Breast epithelium (tissue), 3 donors: ENCODE results near the gene PRPF18.

Experiments used
- CTCF ChIP-seq, 3 donors: fragments of 450-650 bp; IDR thresholded peaks; one replicate each; pipeline ENCODE4 v1.5.1; 2016 to 2017; ENCODE audit warnings: antibody characterized with exemption in 3 of 3, mild to moderate bottlenecking in 3 of 3, moderate library complexity in 3 of 3
- POLR2A ChIP-seq: fragments of 450-650 bp; IDR thresholded peaks from one replicate; pipeline ENCODE4 v1.6.1; 2016; ENCODE audit warnings: antibody characterized with exemption, mild to moderate bottlenecking, moderate library complexity
- POLR2AphosphoS5 ChIP-seq, 3 donors: sonication (generic); formaldehyde crosslinking; IDR thresholded peaks; one replicate each; pipeline ENCODE4 v1.6.1; 2017; ENCODE audit warnings: antibody characterized with exemption in 3 of 3

- TF ChIP-seq CTCF (IDR thresholded peaks at IDR 0.05): no peak
- TF ChIP-seq POLR2A: no peak
- TF ChIP-seq POLR2AphosphoS5 (IDR thresholded peaks at IDR 0.05): no peak
Measured at GRCh38 chr10:13636776-13637175, 50.0 kb downstream of the PRPF18 start.
